Measurements from ENCODE around the gene HDGF.

DNA sequence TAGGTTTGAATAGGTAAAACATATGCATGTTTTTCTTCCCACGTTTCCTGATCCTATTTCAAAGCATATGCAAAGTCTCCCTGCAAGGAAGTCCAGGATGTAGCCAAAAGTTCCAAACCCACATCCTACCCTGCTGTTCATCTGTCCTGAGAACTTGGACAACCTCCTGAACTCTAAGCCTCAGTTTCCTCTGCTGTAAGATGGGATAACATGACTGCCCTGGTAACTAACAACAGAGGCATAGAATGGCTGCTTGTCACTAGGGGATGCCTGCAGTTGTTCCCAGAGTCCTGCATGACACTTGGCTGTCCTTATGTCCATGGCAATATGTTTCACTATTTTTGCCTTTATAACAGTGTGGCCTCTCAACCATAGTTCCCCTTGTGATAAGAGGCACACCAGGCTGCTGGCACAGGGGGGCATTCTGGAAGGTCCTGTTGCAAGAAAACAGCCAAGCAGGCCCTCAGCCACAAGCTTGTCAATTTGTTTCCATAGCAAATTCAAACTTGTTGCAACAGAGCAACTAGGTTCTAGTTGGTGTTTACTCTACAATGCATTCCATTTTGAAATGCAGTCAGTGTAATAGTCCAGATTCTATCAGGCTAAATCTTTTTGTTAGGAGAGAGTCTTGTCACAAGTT, 1.5 kb upstream of the HDGF start:
- TF ChIP-seq, protein P1, sequence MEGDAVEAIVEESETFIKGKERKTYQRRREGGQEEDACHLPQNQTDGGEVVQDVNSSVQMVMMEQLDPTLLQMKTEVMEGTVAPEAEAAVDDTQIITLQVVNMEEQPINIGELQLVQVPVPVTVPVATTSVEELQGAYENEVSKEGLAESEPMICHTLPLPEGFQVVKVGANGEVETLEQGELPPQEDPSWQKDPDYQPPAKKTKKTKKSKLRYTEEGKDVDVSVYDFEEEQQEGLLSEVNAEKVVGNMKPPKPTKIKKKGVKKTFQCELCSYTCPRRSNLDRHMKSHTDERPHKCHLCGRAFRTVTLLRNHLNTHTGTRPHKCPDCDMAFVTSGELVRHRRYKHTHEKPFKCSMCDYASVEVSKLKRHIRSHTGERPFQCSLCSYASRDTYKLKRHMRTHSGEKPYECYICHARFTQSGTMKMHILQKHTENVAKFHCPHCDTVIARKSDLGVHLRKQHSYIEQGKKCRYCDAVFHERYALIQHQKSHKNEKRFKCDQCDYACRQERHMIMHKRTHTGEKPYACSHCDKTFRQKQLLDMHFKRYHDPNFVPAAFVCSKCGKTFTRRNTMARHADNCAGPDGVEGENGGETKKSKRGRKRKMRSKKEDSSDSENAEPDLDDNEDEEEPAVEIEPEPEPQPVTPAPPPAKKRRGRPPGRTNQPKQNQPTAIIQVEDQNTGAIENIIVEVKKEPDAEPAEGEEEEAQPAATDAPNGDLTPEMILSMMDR (IDR thresholded peaks at IDR 0.05) = no peak
- no peak for TF ChIP-seq POLR2A (IDR thresholded peaks at IDR 0.05)
